A204.1 (cell line): ENCODE measurements around the gene ZBTB7B.

Source experiments
- FAIRE-seq: peaks from 2 replicates; lab custom pipeline; 2012; peaks lifted over from hg19 to GRCh38; lab: Jason Lieb, UNC

Gene ZBTB7B

DNA sequence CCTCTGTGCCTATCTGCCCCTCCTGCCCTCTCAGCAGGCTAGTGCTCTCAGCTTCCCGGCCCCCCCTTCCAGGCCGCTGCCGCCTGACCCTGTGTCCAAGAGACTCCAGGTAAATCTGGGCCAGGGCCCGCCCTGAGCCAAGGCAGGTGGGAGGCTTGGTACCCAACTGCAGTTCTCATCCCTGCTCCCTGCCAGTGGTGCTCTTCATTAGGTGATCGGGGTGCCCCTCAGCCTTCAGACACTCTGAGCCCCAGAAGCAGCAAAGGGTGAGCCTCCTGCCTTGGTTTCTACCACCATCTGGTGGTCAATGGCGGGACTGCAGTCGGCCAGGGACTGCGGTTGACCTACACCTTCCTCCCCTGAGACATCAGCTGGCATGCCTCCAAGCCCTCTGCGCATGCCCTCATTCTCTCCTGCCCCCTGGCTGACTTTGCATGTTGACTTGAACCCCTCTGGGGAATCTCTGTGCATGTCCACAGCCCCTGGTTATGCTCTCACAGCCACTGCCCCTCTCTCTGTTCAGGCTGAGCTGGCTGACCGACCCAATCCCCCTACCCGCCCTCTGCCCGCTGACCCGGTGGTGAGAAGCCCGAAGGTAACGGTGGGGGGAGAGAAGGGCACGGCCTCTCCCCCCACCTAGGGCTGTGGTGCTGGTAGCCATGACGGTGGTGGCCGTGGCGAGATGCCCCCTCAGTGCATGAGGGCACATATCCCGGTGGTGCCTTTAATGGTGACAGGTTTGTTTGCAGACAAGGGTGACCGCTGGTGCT is 59.0 kb downstream of the ZBTB7B start:
- FAIRE-seq, result no peak

GRCh38 chr1:155062151-155062686 is 59.6 kb downstream of the ZBTB7B start:
- no peak for FAIRE-seq

DNA sequence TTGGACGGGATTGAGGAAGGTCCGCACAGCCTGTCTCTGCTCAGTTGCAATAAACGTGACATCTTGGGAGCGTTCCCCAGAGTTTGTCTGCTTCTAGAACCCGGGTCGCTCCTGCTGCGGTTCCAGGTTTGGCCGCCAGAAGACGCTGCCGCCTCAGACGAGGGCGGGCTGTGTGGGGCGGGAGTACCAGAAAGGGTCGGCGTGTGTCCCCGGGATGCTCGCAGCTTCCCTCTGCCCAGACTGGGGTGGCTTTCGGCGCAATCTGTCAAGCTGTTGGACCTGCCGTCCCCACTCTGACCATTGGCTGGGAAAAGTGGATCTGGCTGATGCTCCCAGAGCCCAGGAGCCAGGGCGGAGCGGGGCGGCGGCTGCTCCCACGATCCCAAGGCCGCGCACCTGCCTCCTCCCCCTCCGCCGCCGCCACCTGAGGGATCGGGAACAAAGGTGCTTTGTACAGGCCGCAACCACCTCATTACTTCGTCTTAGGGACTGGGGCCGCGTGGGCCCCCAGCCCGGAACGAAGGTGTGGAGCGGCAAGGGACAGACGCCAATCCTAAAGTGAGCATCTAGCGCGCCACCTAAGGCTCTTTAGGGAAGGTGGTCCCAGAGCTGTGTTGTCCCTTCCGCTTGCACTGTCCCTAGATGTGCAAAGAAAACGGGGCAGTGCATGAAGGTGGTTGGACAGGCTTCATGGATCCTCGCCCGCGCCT is 60.3 kb downstream of the ZBTB7B start:
- no peak for FAIRE-seq

- FAIRE-seq, result no peak
These were observed 61.0 kb downstream of the ZBTB7B start, which contains the start of gene EFNA4 for GRCh38 chr1:155063550-155064110. EFNA4 (plus strand) TSS chr1:155063740; CDS start chr1:155063824, 84 bp downstream.

GRCh38 chr1:155064111-155064831 is 61.7 kb downstream of the ZBTB7B start:
- no peak for FAIRE-seq

- FAIRE-seq, result no peak
These were observed 62.3 kb downstream of the ZBTB7B start for GRCh38 chr1:155064832-155065429.

DNA sequence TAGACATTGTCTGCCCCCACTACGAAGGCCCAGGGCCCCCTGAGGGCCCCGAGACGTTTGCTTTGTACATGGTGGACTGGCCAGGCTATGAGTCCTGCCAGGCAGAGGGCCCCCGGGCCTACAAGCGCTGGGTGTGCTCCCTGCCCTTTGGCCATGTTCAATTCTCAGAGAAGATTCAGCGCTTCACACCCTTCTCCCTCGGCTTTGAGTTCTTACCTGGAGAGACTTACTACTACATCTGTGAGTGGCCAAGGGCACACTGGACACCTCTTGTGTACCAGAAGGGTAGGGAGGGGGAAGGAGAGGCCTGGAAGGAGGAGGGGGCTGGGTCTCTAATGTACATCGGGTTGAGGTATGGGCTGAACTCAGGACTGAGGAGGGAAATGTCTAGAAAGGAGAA is 64.2 kb downstream of the ZBTB7B start:
- no peak for FAIRE-seq
